CD4-positive, CD25-positive, alpha-beta regulatory T cell (primary cell): ENCODE measurements around the gene LAD1. TPM values are rescaled to one million over a fixed set of nuclear protein-coding genes. Genes with fewer than 3 reads are reported as not detected.

Experiments used
- ATAC-seq, 2 donors: fragments of 150-1000 bp; cut with Tn5 transposase; one replicate each; pipeline ENCODE4 v1.10.0; 2021; ENCODE audit warnings: low read depth in 2 of 2, moderate number of reproducible peaks in 2 of 2, moderate library complexity in 1 of 2
- DNase-seq, 3 donors: peaks; one replicate each; pipeline versions ENCODE4 v3.0.0 to v3.0.0-alpha.2; 2012 to 2022; ENCODE audit warnings: mixed read lengths in 1 of 3
- H3K27ac ChIP-seq: one replicate; pipeline ENCODE4 v1.7.0; 2013; ENCODE audit warnings: mild to moderate bottlenecking, low read length; ENCODE audit not compliant: insufficient read depth, poor library complexity, severe bottlenecking
- H3K27me3 ChIP-seq: one replicate; pipeline ENCODE4 v1.7.0; 2013; ENCODE audit warnings: low read length; ENCODE audit not compliant: control insufficient read depth, insufficient read depth
- H3K36me3 ChIP-seq: one replicate; pipeline ENCODE4 v1.7.0; 2013; ENCODE audit warnings: mild to moderate bottlenecking, low read length, moderate library complexity; ENCODE audit not compliant: control insufficient read depth, insufficient read depth
- H3K4me1 ChIP-seq: 2 replicates; pipeline ENCODE4 v1.7.0; 2013; ENCODE audit warnings: mild to moderate bottlenecking, low read length; ENCODE audit not compliant: insufficient read depth, control insufficient read depth, poor library complexity, severe bottlenecking
- H3K4me3 ChIP-seq: one replicate; pipeline ENCODE4 v1.7.0; 2013; ENCODE audit warnings: low read depth, mild to moderate bottlenecking, low read length, moderate library complexity
- H3K9me3 ChIP-seq, 2 experiments: 1 replicate in 1 of 2; 2 replicates in 1 of 2; pipeline ENCODE4 v1.7.0; 2013; ENCODE audit warnings: low read length in 2 of 2, mild to moderate bottlenecking in 1 of 2, moderate library complexity in 1 of 2; ENCODE audit not compliant: control insufficient read depth in 2 of 2
- H3K27ac Mint-ChIP-seq, 3 donors: one replicate each; pipeline ENCODE4 v1.8.0; 2020 to 2022; ENCODE audit warnings: mild to moderate bottlenecking in 3 of 3, mixed read lengths in 3 of 3, moderate library complexity in 2 of 3
- H3K27me3 Mint-ChIP-seq: one replicate; pipeline ENCODE4 v1.8.0; 2022; ENCODE audit warnings: mild to moderate bottlenecking, mixed read lengths
- H3K36me3 Mint-ChIP-seq: one replicate; pipeline ENCODE4 v1.8.0; 2020; ENCODE audit warnings: mixed read lengths
- H3K4me1 Mint-ChIP-seq, 4 donors: one replicate each; pipeline ENCODE4 v1.8.0; 2020 to 2022; ENCODE audit warnings: mixed read lengths in 4 of 4, mild to moderate bottlenecking in 1 of 4
- H3K4me3 Mint-ChIP-seq, 4 donors: one replicate each; pipeline ENCODE4 v1.8.0; 2020 to 2022; ENCODE audit warnings: mild to moderate bottlenecking in 4 of 4, mixed read lengths in 4 of 4, moderate library complexity in 3 of 4
- H3K9me3 Mint-ChIP-seq, 7 donors: one replicate each; pipeline ENCODE4 v1.8.0; 2020 to 2022; ENCODE audit warnings: mixed read lengths in 7 of 7, mild to moderate bottlenecking in 3 of 7, moderate library complexity in 2 of 7
- polyA plus RNA-seq, 4 donors: library from polyadenylated mRNA; unstranded; fragments of 300-500 nt; fragmentation: Illumina TruSeq; gene quantifications; one replicate each; pipeline ENCODE4 v1.2.3, GENCODE V29; 2021
- total RNA-seq: library from RNA; stranded (reverse); gene quantifications from one replicate; pipeline ENCODE4 v1.2.3, GENCODE V29; 2022

Gene LAD1
- total and polyA plus RNA-seq, 5 donors from 2014 or later, result not detected

DNA sequence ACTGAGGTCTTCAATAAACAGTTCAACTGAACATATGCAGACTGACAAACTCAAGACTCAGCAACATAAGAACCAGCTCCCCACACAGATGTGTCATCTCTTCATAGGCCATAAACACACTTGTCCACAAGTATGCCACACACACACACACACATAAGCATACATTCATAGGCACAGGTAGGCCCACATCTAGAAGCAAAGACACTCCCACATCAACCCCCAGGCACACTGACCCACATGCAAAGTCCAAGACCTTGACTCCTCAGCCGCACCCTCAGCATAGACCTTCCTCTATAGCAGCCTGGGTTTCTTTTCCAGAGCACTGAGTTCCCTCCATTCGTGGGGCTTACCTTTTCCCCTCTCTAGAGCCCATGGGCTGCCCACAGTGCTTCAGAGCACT lies 1.4 kb downstream of the LAD1 start:
- no peak overlapping the region for H3K4me3 ChIP-seq
- no peaks in the 10 kb centered on the region for H3K9me3 ChIP-seq
- no peaks in the 10 kb centered on the region for H3K9me3 Mint-ChIP-seq
- no peak overlapping the region for H3K4me3 Mint-ChIP-seq
- H3K27me3 ChIP-seq, result peaks cover 18% of the 10 kb centered on the region
- H3K36me3 Mint-ChIP-seq, result no peaks in the 10 kb centered on the region
- ATAC-seq, result no peak
- H3K27me3 Mint-ChIP-seq, result peaks cover 55% of the 10 kb centered on the region
- H3K27ac ChIP-seq, result no peak overlapping the region
- no peaks in the 10 kb centered on the region for H3K36me3 ChIP-seq
- H3K27ac Mint-ChIP-seq, result no peak overlapping the region
- no peaks in the 10 kb centered on the region for H3K4me1 Mint-ChIP-seq
- DNase-seq, result no peak
- no peaks in the 10 kb centered on the region for H3K4me1 ChIP-seq

GRCh38 chr1:201396861-201397464 lies 2.2 kb downstream of the LAD1 start:
- no peak overlapping the region for H3K27ac Mint-ChIP-seq
- H3K4me1 Mint-ChIP-seq, result no peaks in the 10 kb centered on the region
- peaks cover 62% of the 10 kb centered on the region for H3K27me3 Mint-ChIP-seq
- Histone ChIP-seq H3K27ac (no peak overlapping the region), H3K9me3 (no peaks in the 10 kb centered on the region), H3K4me3 (no peak overlapping the region), H3K36me3 (no peaks in the 10 kb centered on the region), H3K27me3 (peaks cover 15% of the 10 kb centered on the region), H3K4me1 (no peaks in the 10 kb centered on the region)
- H3K4me3 Mint-ChIP-seq, result no peak overlapping the region
- H3K36me3 Mint-ChIP-seq, result no peaks in the 10 kb centered on the region
- DNase-seq (no peak), ATAC-seq (no peak)
- H3K9me3 Mint-ChIP-seq, result no peaks in the 10 kb centered on the region

GRCh38 chr1:201395936-201396335 lies 3.2 kb downstream of the LAD1 start:
- H3K4me1 ChIP-seq, result no peaks in the 10 kb centered on the region
- peaks cover 60% of the 10 kb centered on the region for H3K27me3 Mint-ChIP-seq

DNA sequence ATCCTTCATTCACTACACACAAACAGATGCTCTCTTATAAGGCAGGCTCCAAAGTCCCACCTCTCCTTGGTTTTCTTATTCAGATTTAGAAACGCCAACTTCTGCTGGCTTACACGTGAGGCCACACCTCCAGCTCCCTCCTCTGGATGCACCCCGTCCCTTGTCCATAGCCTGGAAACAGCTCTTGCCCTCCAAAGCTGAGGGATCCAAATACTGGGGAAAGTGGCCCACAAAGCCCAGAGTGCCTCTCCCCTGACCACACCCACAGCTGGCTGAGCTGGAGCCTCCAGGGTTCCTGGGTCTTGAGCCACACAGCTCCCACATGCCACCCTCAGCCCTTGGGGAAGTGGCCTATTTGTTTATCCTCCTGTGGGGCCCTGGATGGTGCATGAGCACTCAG lies 4.5 kb downstream of the LAD1 start:
- H3K4me3 ChIP-seq, result no peak overlapping the region
- Mint-ChIP-seq H3K27me3 (peaks cover 51% of the 10 kb centered on the region), H3K36me3 (no peaks in the 10 kb centered on the region), H3K9me3 (no peaks in the 10 kb centered on the region), H3K4me1 (no peaks in the 10 kb centered on the region), H3K27ac (no peak overlapping the region), H3K4me3 (no peak overlapping the region)
- no peaks in the 10 kb centered on the region for H3K4me1 ChIP-seq
- DNase-seq (no peak), ATAC-seq (no peak)
- no peaks in the 10 kb centered on the region for H3K9me3 ChIP-seq
- H3K27ac ChIP-seq, result no peak overlapping the region
- peaks cover 3% of the 10 kb centered on the region for H3K27me3 ChIP-seq
- H3K36me3 ChIP-seq, result no peaks in the 10 kb centered on the region

More at GRCh38 chr1:201395936-201396335, 3.2 kb downstream of the LAD1 start:
- ATAC-seq (no peak), DNase-seq (no peak)
- peaks cover 13% of the 10 kb centered on the region for H3K27me3 ChIP-seq
- no peak overlapping the region for H3K4me3 ChIP-seq
- no peaks in the 10 kb centered on the region for H3K9me3 ChIP-seq
- no peaks in the 10 kb centered on the region for H3K36me3 ChIP-seq
- no peaks in the 10 kb centered on the region for H3K9me3 Mint-ChIP-seq
- no peak overlapping the region for H3K27ac Mint-ChIP-seq
- H3K4me1 Mint-ChIP-seq, result no peaks in the 10 kb centered on the region
- H3K4me3 Mint-ChIP-seq, result no peak overlapping the region
- H3K36me3 Mint-ChIP-seq, result no peaks in the 10 kb centered on the region
- no peak overlapping the region for H3K27ac ChIP-seq

GRCh38 chr1:201393076-201393475 lies 6.0 kb downstream of the LAD1 start:
- no peak overlapping the region for H3K27ac Mint-ChIP-seq
- no peak for ATAC-seq
- no peaks in the 10 kb centered on the region for H3K9me3 Mint-ChIP-seq
- Histone ChIP-seq H3K27ac (no peak overlapping the region), H3K9me3 (no peaks in the 10 kb centered on the region), H3K36me3 (no peaks in the 10 kb centered on the region), H3K27me3 (peaks cover 2% of the 10 kb centered on the region), H3K4me3 (no peak overlapping the region), H3K4me1 (no peaks in the 10 kb centered on the region)
- DNase-seq, result no peak
- H3K36me3 Mint-ChIP-seq, result no peaks in the 10 kb centered on the region
- no peaks in the 10 kb centered on the region for H3K4me1 Mint-ChIP-seq
- H3K4me3 Mint-ChIP-seq, result no peak overlapping the region
- H3K27me3 Mint-ChIP-seq, result peaks cover 43% of the 10 kb centered on the region

- no peaks in the 10 kb centered on the region for H3K27me3 ChIP-seq
- no peaks in the 10 kb centered on the region for H3K4me1 ChIP-seq
- DNase-seq (no peak), ATAC-seq (no peak)
- no peak overlapping the region for H3K4me3 Mint-ChIP-seq
- no peaks in the 10 kb centered on the region for H3K9me3 Mint-ChIP-seq
- H3K36me3 ChIP-seq, result no peaks in the 10 kb centered on the region
- no peaks in the 10 kb centered on the region for H3K4me1 Mint-ChIP-seq
- H3K27ac ChIP-seq, result no peak overlapping the region
- H3K36me3 Mint-ChIP-seq, result no peaks in the 10 kb centered on the region
- peaks cover 35% of the 10 kb centered on the region for H3K27me3 Mint-ChIP-seq
- no peak overlapping the region for H3K4me3 ChIP-seq
- H3K9me3 ChIP-seq, result no peaks in the 10 kb centered on the region
- no peak overlapping the region for H3K27ac Mint-ChIP-seq
Observed at GRCh38 chr1:201391651-201392511, 7.2 kb downstream of the LAD1 start.

DNA sequence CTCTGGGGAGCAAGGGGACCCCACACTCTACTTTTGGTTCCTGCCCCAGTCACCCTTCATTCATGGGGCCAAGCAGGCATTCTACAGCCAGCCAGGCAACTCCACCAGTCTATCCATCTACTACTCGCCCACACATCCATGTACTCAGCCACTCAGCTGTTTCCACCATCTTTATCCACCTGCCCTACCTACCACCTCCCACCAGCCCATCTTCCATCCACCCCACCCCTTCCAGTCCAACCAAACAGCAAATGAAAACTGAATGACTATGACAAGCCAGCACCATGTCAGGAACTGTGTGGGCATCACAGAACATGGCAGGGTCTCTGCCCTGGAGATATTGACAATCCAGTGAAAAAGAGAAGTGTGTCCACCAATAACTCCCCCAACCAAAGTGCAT lies 7.9 kb downstream of the LAD1 start:
- H3K27ac Mint-ChIP-seq, result no peak overlapping the region
- no peak for DNase-seq
- Histone ChIP-seq H3K4me3 (no peak overlapping the region), H3K9me3 (no peaks in the 10 kb centered on the region), H3K4me1 (no peaks in the 10 kb centered on the region), H3K27me3 (no peaks in the 10 kb centered on the region), H3K36me3 (no peaks in the 10 kb centered on the region), H3K27ac (no peak overlapping the region)
- H3K9me3 Mint-ChIP-seq, result no peaks in the 10 kb centered on the region
- H3K4me3 Mint-ChIP-seq, result no peak overlapping the region
- H3K27me3 Mint-ChIP-seq, result peaks cover 31% of the 10 kb centered on the region
- no peaks in the 10 kb centered on the region for H3K36me3 Mint-ChIP-seq
- no peak for ATAC-seq
- H3K4me1 Mint-ChIP-seq, result no peaks in the 10 kb centered on the region

DNA sequence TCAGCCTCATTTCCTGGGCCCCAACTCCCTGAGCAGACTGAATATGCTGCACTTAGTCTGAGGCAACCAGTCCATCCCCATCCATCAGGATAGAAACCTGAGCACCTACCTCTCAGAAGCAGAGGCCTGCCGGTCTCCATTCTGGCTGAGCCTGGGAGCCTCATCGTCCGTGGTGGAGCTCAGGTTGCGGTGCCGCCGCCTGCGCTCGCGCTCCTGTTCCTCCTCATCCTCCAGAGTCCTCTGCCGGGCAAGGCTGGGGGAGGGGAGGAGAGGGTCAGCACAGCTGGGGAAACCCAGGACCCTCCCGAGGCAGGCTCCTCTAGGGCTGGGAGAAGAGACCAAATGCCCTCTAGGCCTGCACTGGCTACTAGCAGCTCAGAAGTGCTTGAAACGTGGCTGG lies 10.1 kb downstream of the LAD1 start:
- no peaks in the 10 kb centered on the region for H3K9me3 Mint-ChIP-seq
- H3K27ac Mint-ChIP-seq, result no peak overlapping the region
- no peaks in the 10 kb centered on the region for H3K36me3 Mint-ChIP-seq
- Histone ChIP-seq H3K36me3 (no peaks in the 10 kb centered on the region), H3K4me3 (no peak overlapping the region), H3K27me3 (no peaks in the 10 kb centered on the region), H3K9me3 (no peaks in the 10 kb centered on the region), H3K27ac (no peak overlapping the region), H3K4me1 (no peaks in the 10 kb centered on the region)
- no peaks in the 10 kb centered on the region for H3K4me1 Mint-ChIP-seq
- ATAC-seq (no peak), DNase-seq (no peak)
- H3K4me3 Mint-ChIP-seq, result no peak overlapping the region
- H3K27me3 Mint-ChIP-seq, result peaks cover 19% of the 10 kb centered on the region
